Measurements from ENCODE around the gene AFAP1L2.

AFAP1L2 gene

GRCh38 chr10:114291076-114291475, 113.2 kb downstream of the AFAP1L2 start:
- ATAC-seq: no peak
- TF ChIP-seq ZC3H10 (CRISPR knock-in tag; IDR thresholded peaks at IDR 0.05) (no peak), TOX (CRISPR knock-in tag; IDR thresholded peaks at IDR 0.05; ENCODE audit: borderline replicate concordance) (no peak), ESRRG (CRISPR knock-in tag; IDR thresholded peaks at IDR 0.05) (no peak), ISL1 (CRISPR knock-in tag; IDR thresholded peaks at IDR 0.05) (no peak), ARNTL (CRISPR knock-in tag; IDR thresholded peaks at IDR 0.05; ENCODE audit: borderline replicate concordance, low read depth) (no peak), ZNF565 (CRISPR knock-in tag; conservative IDR thresholded peaks at IDR 0.05; ENCODE audit: low read depth) (no peak), BACH2 (CRISPR knock-in tag; IDR thresholded peaks at IDR 0.05; ENCODE audit: borderline replicate concordance) (no peak), TCF4 (CRISPR knock-in tag; IDR thresholded peaks at IDR 0.05; ENCODE audit: borderline replicate concordance) (no peak), CSRNP3 (CRISPR knock-in tag; IDR thresholded peaks at IDR 0.05) (no peak), ZNF70 (CRISPR knock-in tag; IDR thresholded peaks at IDR 0.05) (no peak), ZFP30 (CRISPR knock-in tag; IDR thresholded peaks at IDR 0.05) (no peak), TSHZ2 (CRISPR knock-in tag; IDR thresholded peaks at IDR 0.05) (no peak), PPARA (CRISPR knock-in tag; IDR thresholded peaks at IDR 0.05; ENCODE audit: borderline replicate concordance) (no peak)

- no peak for ATAC-seq
- TF ChIP-seq TOX (CRISPR knock-in tag; IDR thresholded peaks at IDR 0.05; ENCODE audit: borderline replicate concordance) (no peak), OSR1 (CRISPR knock-in tag; IDR thresholded peaks at IDR 0.05) (no peak), RARB (CRISPR knock-in tag; IDR thresholded peaks at IDR 0.05) (no peak), ARNTL (CRISPR knock-in tag; IDR thresholded peaks at IDR 0.05; ENCODE audit: borderline replicate concordance, low read depth) (no peak), ZC3H10 (CRISPR knock-in tag; IDR thresholded peaks at IDR 0.05) (no peak), ZNF8 (CRISPR knock-in tag; IDR thresholded peaks at IDR 0.05) (no peak), ZNF565 (CRISPR knock-in tag; conservative IDR thresholded peaks at IDR 0.05; ENCODE audit: low read depth) (no peak), CSDC2 (CRISPR knock-in tag; IDR thresholded peaks at IDR 0.05) (no peak)
These were observed 114.3 kb downstream of the AFAP1L2 start for GRCh38 chr10:114290038-114290437.

- ATAC-seq: no peak
- no peak for TF ChIP-seq ZNF565 (CRISPR knock-in tag; conservative IDR thresholded peaks at IDR 0.05; ENCODE audit: low read depth)
- TF ChIP-seq TSHZ2 (CRISPR knock-in tag; IDR thresholded peaks at IDR 0.05): no peak
- no peak for TF ChIP-seq ZNF70 (CRISPR knock-in tag; IDR thresholded peaks at IDR 0.05)
- TF ChIP-seq ARNTL (CRISPR knock-in tag; IDR thresholded peaks at IDR 0.05; ENCODE audit: borderline replicate concordance, low read depth): no peak
- no peak for TF ChIP-seq OSR1 (CRISPR knock-in tag; IDR thresholded peaks at IDR 0.05)
- no peak for TF ChIP-seq SNAI2 (CRISPR knock-in tag; IDR thresholded peaks at IDR 0.05)
These were observed 115.2 kb downstream of the AFAP1L2 start for GRCh38 chr10:114289096-114289436.

GRCh38 chr10:114288424-114289095, 115.7 kb downstream of the AFAP1L2 start:
- no peak for ATAC-seq
- TF ChIP-seq ISL1 (CRISPR knock-in tag; IDR thresholded peaks at IDR 0.05): no peak
- no peak for TF ChIP-seq ARNTL (CRISPR knock-in tag; IDR thresholded peaks at IDR 0.05; ENCODE audit: borderline replicate concordance, low read depth)
- no peak for TF ChIP-seq PATZ1 (CRISPR knock-in tag; IDR thresholded peaks at IDR 0.05; ENCODE audit: borderline replicate concordance)
